Trophoblast cell (in vitro differentiated cells and primary cell): ENCODE measurements around the gene EME1.

ENCODE experiments used
- DNase-seq, 2 donors: peaks; one replicate each; pipeline ENCODE4 v3.0.0-alpha.2; 2016
- H2AFZ ChIP-seq: 2 replicates; pipeline ENCODE4 v1.6.1; 2013; ENCODE audit warnings: low read length, moderate library complexity, mild to moderate bottlenecking; ENCODE audit not compliant: insufficient read depth, poor library complexity
- H2AK5ac ChIP-seq: 2 replicates; pipeline ENCODE4 v1.6.1; 2013; ENCODE audit warnings: mild to moderate bottlenecking, low read length
- H2BK120ac ChIP-seq: 2 replicates; pipeline ENCODE4 v1.6.1; 2013; ENCODE audit warnings: low read length, mild to moderate bottlenecking, moderate library complexity; ENCODE audit not compliant: insufficient read depth, poor library complexity
- H2BK12ac ChIP-seq: 2 replicates; pipeline ENCODE4 v1.6.1; 2013; ENCODE audit warnings: mild to moderate bottlenecking, low read length, moderate library complexity
- H2BK5ac ChIP-seq: 2 replicates; pipeline ENCODE4 v1.6.1; 2013; ENCODE audit warnings: low read length, low read depth, moderate library complexity, mild to moderate bottlenecking; ENCODE audit not compliant: poor library complexity
- H3K14ac ChIP-seq: 2 replicates; pipeline ENCODE4 v1.6.1; 2013; ENCODE audit warnings: mild to moderate bottlenecking, low read length
- H3K18ac ChIP-seq: 2 replicates; pipeline ENCODE4 v1.6.1; 2013; ENCODE audit warnings: mild to moderate bottlenecking, low read length
- H3K23ac ChIP-seq: 2 replicates; pipeline ENCODE4 v1.6.1; 2013; ENCODE audit warnings: low read length
- H3K27ac ChIP-seq: 2 replicates; pipeline ENCODE4 v1.5.1; 2013; ENCODE audit warnings: low read depth, mild to moderate bottlenecking, inconsistent platforms, low read length, moderate library complexity
- H3K27me3 ChIP-seq: 2 replicates; pipeline ENCODE4 v1.6.1; 2013; ENCODE audit warnings: inconsistent platforms, mild to moderate bottlenecking, low read length, moderate library complexity; ENCODE audit not compliant: insufficient read depth
- H3K36me3 ChIP-seq, 2 experiments: 1 replicate in 1 of 2; 2 replicates in 1 of 2; pipeline ENCODE4 v1.6.1; 2013; ENCODE audit warnings: low read length in 2 of 2, mild to moderate bottlenecking in 2 of 2, moderate library complexity in 1 of 2; ENCODE audit not compliant: insufficient read depth in 2 of 2, control insufficient read depth in 1 of 2
- H3K4ac ChIP-seq: 2 replicates; pipeline ENCODE4 v1.6.1; 2013; ENCODE audit warnings: low read depth, mild to moderate bottlenecking, low read length, moderate library complexity
- H3K4me1 ChIP-seq, 2 experiments: 1 replicate in 1 of 2; 2 replicates in 1 of 2; pipeline ENCODE4 v1.6.1; 2013; ENCODE audit warnings: low read length in 2 of 2, mild to moderate bottlenecking in 2 of 2, moderate library complexity in 1 of 2; ENCODE audit not compliant: insufficient read depth in 2 of 2, control insufficient read depth in 1 of 2
- H3K4me2 ChIP-seq: 2 replicates; pipeline ENCODE4 v1.6.1; 2013; ENCODE audit warnings: inconsistent platforms, mild to moderate bottlenecking, low read length, moderate library complexity
- H3K4me3 ChIP-seq: 2 replicates; pipeline ENCODE4 v1.5.1; 2013; ENCODE audit warnings: mild to moderate bottlenecking, low read depth, low read length, inconsistent platforms
- H3K79me1 ChIP-seq: one replicate; pipeline ENCODE4 v1.6.1; 2013; ENCODE audit warnings: low read length
- H3K79me2 ChIP-seq: 2 replicates; pipeline ENCODE4 v1.6.1; 2013; ENCODE audit warnings: low read length, mild to moderate bottlenecking; ENCODE audit not compliant: control insufficient read depth, insufficient read depth, poor library complexity
- H3K9ac ChIP-seq: 2 replicates; pipeline ENCODE4 v1.6.1; 2013; ENCODE audit warnings: mild to moderate bottlenecking, low read length
- H3K9me3 ChIP-seq: 2 replicates; pipeline ENCODE4 v1.6.1; 2013; ENCODE audit warnings: low read depth, mild to moderate bottlenecking, control low read depth, inconsistent platforms, low read length; ENCODE audit not compliant: insufficient read depth
- H4K12ac ChIP-seq: 2 replicates; pipeline ENCODE4 v1.6.1; 2013; ENCODE audit warnings: low read depth, mild to moderate bottlenecking, low read length, moderate library complexity
- H4K8ac ChIP-seq: 2 replicates; pipeline ENCODE4 v1.6.1; 2013; ENCODE audit warnings: low read depth, mild to moderate bottlenecking, low read length, moderate library complexity
- H4K91ac ChIP-seq: one replicate; pipeline ENCODE4 v1.6.1; 2013; ENCODE audit warnings: low read depth, mild to moderate bottlenecking, low read length, moderate library complexity
- WGBS: extraction: QIAGEN DNeasy Blood & Tissue Kit; methylation state at CpG from one replicate; pipeline ENCODE4 v1.1.7; 2013; ENCODE audit warnings: missing lambda C conversion rate; ENCODE audit not compliant: insufficient read length, insufficient coverage; ENCODE audit errors: extremely low coverage; 5-methylcytosine and 5-hydroxymethylcytosine counted together

EME1 gene

DNA sequence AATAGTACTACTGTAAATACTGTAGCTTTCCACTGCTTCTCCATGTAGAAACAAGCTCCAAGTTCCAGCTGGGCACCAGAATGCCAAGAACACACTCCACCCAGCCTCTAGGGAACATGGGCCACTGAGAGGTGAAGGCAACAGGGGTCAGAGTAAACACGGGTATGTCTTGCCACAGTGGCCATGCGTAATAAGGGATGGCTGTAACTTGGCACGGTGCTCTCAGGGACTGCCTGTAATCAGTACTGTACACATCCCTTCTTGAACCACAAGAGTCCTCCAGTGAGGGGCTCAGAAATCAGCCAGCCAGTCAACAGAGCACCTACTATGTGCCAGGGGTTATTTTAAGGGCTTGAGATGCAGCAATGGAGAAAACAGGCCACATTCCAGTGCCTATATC, 13.5 kb downstream of the EME1 start:
- no peaks in the 10 kb centered on the region for H3K27me3 ChIP-seq

DNA sequence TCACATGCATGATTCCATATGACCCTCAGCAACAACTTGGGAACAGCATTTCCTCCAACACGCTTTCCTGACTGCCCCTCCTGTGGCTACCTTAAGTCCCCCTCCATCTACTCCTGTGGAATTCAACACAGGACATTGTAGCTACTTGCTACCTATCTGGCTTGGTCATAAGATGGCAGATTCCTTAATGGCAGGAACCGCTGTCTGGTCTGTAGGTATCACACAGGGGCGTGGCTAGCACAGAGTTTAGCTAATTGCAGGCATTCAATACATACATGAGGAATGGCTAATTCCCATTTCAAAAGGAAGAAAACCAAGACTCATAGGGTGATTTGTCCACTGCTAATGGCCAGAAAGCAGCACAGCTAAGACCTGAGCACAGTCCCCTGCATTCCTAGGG, 15.7 kb downstream of the EME1 start:
- H3K9ac ChIP-seq = no peak overlapping the region
- DNase-seq = no peak
- no peak overlapping the region for H3K4me3 ChIP-seq
- peaks cover 67 to 87% of the 10 kb centered on the region in 2 experiments for H3K36me3 ChIP-seq
- no peak overlapping the region for H2AFZ ChIP-seq
- no peaks in the 10 kb centered on the region for H3K79me2 ChIP-seq
- no peak overlapping the region for H2BK5ac ChIP-seq
- H2BK120ac ChIP-seq = no peak overlapping the region
- no peaks in the 10 kb centered on the region for H3K27me3 ChIP-seq
- no peak overlapping the region for H3K18ac ChIP-seq
- WGBS = no CpG with 5 or more reads among the region's 3 CpGs
- no peaks in the 10 kb centered on the region for H3K9me3 ChIP-seq
- no peak overlapping the region for H2BK12ac ChIP-seq
- H3K27ac ChIP-seq = no peak overlapping the region
- no peaks in the 10 kb centered on the region for H3K4me1 ChIP-seq
- H2AK5ac ChIP-seq = no peak overlapping the region
- H4K12ac ChIP-seq = no peak overlapping the region
- no peak overlapping the region for H4K91ac ChIP-seq
- H3K23ac ChIP-seq = no peak overlapping the region
- no peak overlapping the region for H3K4ac ChIP-seq
- no peak overlapping the region for H3K14ac ChIP-seq
- no peak overlapping the region for H3K4me2 ChIP-seq
- H3K79me1 ChIP-seq = no peaks in the 10 kb centered on the region
- H4K8ac ChIP-seq = no peak overlapping the region

More for the DNA sequence above, 13.5 kb downstream of the EME1 start:
- Histone ChIP-seq H2BK12ac (no peak overlapping the region), H3K9me3 (no peaks in the 10 kb centered on the region), H4K91ac (no peak overlapping the region), H3K36me3 (peaks cover 57 to 83% of the 10 kb centered on the region in 2 experiments), H3K4me1 (no peaks in the 10 kb centered on the region), H3K27ac (no peak overlapping the region), H3K23ac (no peak overlapping the region), H3K79me2 (no peaks in the 10 kb centered on the region), H3K79me1 (no peaks in the 10 kb centered on the region), H3K4ac (no peak overlapping the region), H3K18ac (no peak overlapping the region), H2BK5ac (no peak overlapping the region), H4K12ac (no peak overlapping the region), H3K4me2 (no peak overlapping the region), H3K9ac (no peak overlapping the region), H4K8ac (no peak overlapping the region), H2BK120ac (no peak overlapping the region), H3K14ac (no peak overlapping the region), H2AFZ (no peak overlapping the region), H3K4me3 (no peak overlapping the region), H2AK5ac (no peak overlapping the region)
- no peak for DNase-seq
- no CpG with 5 or more reads among the region's 3 CpGs for WGBS

DNA sequence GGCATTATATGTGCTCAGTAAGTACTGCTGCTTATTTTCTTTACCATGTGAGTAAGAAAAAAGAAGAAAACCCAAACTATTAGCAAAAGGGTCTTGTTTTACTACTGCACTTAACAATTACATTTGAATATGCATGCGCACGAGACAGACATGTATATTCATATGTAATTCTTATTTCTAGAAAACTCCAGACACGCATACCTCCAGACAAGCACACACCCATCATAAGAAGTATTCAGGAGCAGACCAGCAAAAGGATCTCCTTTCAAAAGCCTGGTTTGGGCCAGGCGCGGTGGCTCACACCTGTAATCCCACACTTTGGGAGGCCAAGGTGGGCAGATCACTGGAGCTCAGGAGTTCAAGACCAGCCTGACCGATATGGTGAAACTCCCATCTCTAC, 16.5 kb downstream of the EME1 start:
- WGBS = no CpG with 5 or more reads among the region's 6 CpGs
- Histone ChIP-seq H2AK5ac (no peak overlapping the region), H3K14ac (no peak overlapping the region), H3K4me3 (no peak overlapping the region), H4K8ac (no peak overlapping the region), H3K27ac (no peak overlapping the region), H2BK12ac (no peak overlapping the region), H3K79me1 (no peaks in the 10 kb centered on the region), H3K4ac (no peak overlapping the region), H3K23ac (no peak overlapping the region), H3K18ac (no peak overlapping the region), H3K79me2 (no peaks in the 10 kb centered on the region), H3K9me3 (no peaks in the 10 kb centered on the region), H3K9ac (no peak overlapping the region), H3K27me3 (no peaks in the 10 kb centered on the region), H2BK5ac (no peak overlapping the region), H3K4me2 (no peak overlapping the region), H2AFZ (no peak overlapping the region), H2BK120ac (no peak overlapping the region), H4K12ac (no peak overlapping the region), H3K36me3 (peaks cover 63 to 87% of the 10 kb centered on the region in 2 experiments), H4K91ac (no peak overlapping the region), H3K4me1 (no peaks in the 10 kb centered on the region)
- no peak for DNase-seq

DNA sequence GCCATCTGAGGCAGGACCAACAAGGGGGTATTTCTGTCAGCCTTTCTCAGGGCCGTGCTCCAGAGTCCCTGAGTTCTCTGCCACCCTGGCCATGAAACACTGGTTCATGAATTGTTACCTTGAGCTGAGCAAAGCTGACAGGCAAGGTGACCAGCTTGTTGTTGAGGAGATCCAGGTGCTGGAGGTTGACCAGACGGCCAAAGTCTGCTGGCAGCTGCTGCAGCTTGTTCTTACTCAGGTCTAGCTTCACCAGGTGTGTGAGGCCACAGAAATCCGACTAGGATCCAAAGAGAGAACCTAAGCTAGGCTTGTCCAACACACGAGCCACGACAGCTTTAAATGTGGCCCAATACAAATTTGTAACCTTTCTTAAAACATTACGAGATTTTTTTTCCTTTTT, 19.6 kb downstream of the EME1 start:
- H2AK5ac ChIP-seq = no peak overlapping the region
- H2AFZ ChIP-seq = no peak overlapping the region
- H4K12ac ChIP-seq = no peak overlapping the region
- no peak overlapping the region for H3K23ac ChIP-seq
- H2BK5ac ChIP-seq = no peak overlapping the region
- H3K79me1 ChIP-seq = peaks cover 8% of the 10 kb centered on the region
- peaks cover 15% of the 10 kb centered on the region for H3K79me2 ChIP-seq
- H3K27ac ChIP-seq = no peak overlapping the region
- no peak overlapping the region for H4K8ac ChIP-seq
- no peak overlapping the region for H2BK120ac ChIP-seq
- no CpG with 5 or more reads among the region's 6 CpGs for WGBS
- H2BK12ac ChIP-seq = no peak overlapping the region
- H3K9me3 ChIP-seq = no peaks in the 10 kb centered on the region
- H3K4me3 ChIP-seq = no peak overlapping the region
- H3K4ac ChIP-seq = no peak overlapping the region
- H3K9ac ChIP-seq = no peak overlapping the region
- no peaks in the 10 kb centered on the region for H3K27me3 ChIP-seq
- no peak overlapping the region for H4K91ac ChIP-seq
- no peak overlapping the region for H3K18ac ChIP-seq
- H3K14ac ChIP-seq = no peak overlapping the region
- no peak for DNase-seq
- H3K4me2 ChIP-seq = no peak overlapping the region
- peaks cover 2 to 10% of the 10 kb centered on the region in 2 experiments for H3K4me1 ChIP-seq
- peaks cover 50 to 70% of the 10 kb centered on the region in 2 experiments for H3K36me3 ChIP-seq
